ENCODE measurements around the gene GC. TPM values are rescaled to one million over a fixed set of nuclear protein-coding genes. Genes with fewer than 3 reads are reported as not detected.
"Not testable (repeated sequence)": the region's sequence is repeated elsewhere in the genome, so short reads cannot be mapped to it uniquely, and the experiment has no call there.

Gene GC
- total RNA-seq: 2,230 TPM

DNA sequence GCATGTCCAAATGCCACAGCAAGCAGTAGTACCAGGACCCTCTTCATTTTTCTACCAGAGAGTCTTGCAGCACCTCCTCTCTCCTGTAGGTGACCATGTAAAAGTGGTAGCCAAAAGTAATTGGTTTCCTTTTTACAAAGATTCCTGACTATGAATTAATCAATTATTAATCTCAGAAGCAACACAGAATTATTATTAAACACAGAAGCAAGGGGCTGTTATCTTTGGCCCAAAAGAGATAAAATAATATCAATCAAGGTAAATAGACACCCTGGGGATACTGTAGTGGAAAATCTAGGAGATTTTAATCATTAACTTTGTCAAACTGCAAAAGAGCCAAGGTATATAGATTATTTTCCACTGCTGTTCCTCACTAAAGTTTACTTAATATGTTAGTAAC lies at the start of gene GC:
GC (minus strand) TSS at position 108 of the 400 bp plus-strand sequence; CDS start at position 47, 61 bp downstream.
- no peak for DNase-seq (ENCODE audit: low spot score)

- peak; percentile 79 for DNase-seq (ENCODE audit: low spot score)
These were observed 49.5 kb upstream of the GC start for GRCh38 chr4:71833232-71833900.

DNA sequence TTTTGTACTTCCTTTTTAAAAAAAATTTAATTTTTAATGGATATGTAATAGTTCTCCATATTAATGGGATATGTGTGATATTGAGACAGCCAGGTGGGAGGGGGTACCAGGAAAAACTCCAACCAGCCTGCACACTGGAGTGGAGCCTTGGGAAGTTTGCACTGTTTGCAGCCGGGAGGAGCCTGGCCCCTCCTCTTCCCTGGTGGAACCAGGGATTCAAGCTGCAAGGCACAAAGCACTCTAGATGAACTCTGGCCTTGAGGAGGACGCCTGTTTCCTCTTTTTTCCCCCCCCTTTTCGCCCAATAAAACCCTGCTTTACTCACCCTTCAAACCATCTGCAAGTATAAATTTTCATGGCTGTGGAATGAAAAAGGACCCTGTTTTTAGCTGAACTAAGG lies 48.2 kb upstream of the GC start:
- no peak for DNase-seq (ENCODE audit: low spot score)

GRCh38 chr4:71830497-71831190 lies 46.8 kb upstream of the GC start:
- DNase-seq (ENCODE audit: low spot score): no peak

- no peak for DNase-seq (ENCODE audit: low spot score)
These were observed 44.6 kb upstream of the GC start for GRCh38 chr4:71828470-71828869.

DNA sequence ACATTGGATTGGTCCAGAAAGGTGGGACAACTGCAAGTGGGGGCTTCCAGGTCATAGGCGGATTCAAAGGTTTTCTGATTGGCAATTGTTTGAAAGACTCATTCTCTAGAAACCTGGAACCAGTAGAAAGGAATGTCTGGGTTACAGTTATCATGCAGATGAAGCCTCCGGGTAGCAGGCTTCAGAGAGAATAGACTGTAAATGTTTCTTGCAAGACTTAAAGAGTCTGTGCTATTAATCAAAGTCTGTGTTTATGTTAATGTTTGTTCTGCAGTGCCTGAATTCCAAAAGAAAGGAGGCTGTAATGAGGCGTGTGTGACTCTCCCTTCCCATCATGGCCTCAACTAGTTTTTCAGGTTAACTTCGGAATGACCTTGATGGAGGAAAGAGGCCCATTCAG lies 43.9 kb upstream of the GC start:
- no peak for DNase-seq (ENCODE audit: low spot score)

DNA sequence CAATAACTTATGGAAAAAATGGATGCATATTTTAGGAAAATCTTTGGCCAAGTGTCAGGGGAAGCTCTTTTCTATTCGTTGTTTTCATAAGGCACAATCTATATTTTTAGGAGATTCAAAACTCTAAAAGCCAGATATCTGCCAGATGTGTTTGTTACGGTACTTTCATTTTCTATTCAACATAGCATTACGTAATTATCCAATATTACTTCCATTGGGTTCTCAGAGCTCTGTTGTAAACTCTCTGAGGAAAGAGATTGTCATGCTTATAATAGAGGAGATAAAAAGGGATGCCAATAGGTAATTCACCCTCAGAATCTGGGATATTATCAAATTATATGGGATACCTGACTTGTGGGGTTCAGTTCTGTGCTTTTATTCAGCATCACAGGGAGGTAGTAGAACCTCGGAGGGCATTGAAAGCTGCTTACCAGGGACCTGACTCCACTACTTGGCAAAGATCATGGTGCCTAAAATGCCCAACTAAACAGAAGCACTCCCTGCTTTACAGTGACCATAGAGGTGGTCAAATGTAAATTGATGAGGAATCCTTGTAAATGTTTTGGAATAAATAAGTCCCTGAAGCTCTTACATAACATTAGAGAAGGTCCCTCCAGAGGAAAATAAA lies 32.9 kb upstream of the GC start:
- DNase-seq (ENCODE audit: low spot score): no peak

GRCh38 chr4:71814433-71814832 lies 30.6 kb upstream of the GC start:
- DNase-seq (ENCODE audit: low spot score): no peak

DNA sequence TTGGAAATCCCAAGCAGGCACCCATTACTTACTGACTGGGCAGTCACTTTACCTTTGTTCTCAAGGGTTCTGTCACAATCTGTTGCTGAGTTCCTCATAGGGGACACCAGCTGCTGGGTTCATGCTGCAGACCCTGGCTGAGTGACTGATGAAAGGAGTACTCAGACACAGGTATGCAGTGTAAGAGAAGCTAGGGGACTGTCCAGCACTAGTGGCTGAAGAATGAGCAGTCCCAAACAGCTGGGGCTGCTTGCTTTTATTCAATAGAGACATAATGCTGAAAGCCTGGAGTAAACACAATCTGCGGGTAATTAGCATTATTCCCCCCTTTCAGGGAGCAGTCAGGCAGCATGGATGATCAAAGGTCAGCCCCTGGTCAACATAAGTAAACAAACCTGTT lies 25.9 kb upstream of the GC start:
- not testable (repeated sequence) for DNase-seq (ENCODE audit: low spot score)

DNA sequence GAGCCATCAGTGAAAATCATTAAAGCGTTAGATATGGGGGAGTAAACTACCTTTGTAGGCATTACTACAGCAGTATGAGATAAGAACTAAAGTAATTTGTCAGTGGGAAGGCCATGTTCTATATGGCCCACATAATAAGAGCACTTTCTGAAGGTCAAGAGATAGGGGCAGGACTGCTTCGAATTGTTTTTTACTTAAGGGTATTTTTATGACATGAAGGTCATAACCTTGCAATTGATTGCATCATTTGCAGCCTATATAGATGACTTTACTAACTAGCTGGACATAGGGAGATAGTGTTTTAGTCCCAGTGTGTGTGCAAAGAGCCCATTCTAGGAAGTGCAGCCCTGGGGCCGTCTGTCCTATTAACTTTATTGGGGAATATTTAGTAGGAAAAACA lies 23.6 kb upstream of the GC start:
- no peak for DNase-seq (ENCODE audit: low spot score)

GRCh38 chr4:71805230-71805629 lies 21.4 kb upstream of the GC start:
- not testable (repeated sequence) for DNase-seq (ENCODE audit: low spot score)

DNA sequence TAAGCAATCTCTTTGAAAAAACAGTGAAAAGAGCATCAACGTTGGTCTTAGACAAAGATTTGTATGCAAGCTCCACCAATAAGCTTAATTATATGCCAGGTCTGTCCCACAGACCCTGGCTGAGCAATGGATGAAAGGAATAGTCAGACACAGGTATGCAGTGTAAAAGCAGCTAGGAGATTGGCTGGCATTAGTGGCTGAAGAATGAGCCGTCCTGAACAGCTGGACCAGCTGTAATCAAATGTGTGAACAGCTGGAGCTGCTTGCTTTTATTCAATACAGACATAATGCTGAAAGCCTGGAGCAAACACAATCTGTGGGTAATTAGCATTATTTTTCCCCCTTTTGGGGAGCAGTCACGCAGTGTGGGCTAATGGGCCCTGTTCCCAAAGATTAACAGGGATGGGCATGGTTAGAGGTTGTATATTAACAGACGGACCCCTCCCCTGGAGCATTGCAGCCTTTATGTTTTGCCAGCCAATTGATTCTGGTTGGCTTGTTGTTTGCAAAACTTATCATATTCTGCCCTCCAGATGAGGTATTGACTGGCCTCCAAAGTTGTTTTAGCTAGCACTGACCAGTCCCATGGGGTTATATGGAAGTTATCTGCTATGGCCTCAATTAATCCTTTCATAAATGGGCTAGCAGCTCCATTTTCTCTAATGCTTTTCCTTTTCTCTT lies 20.3 kb upstream of the GC start:
- not testable (repeated sequence) for DNase-seq (ENCODE audit: low spot score)

DNA sequence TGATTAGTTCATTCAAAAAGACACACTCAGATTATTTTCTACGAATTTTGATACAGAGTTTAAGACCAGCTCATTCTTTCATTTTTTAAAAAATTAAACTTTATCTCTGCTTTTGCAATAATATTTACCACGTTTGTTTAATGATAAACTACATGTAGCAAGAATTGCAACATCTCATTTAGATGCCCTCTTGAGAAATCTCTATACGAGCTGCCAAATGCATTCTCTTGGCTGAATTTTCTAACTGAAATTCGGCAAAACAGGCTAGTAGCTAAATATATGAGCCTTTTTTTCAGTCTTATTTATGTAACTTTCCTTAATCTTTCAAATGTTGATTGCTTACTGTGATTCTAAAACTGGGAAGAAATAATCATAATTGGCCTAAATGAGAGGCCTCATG lies 2.1 kb upstream of the GC start:
- DNase-seq (ENCODE audit: low spot score): no peak

DNA sequence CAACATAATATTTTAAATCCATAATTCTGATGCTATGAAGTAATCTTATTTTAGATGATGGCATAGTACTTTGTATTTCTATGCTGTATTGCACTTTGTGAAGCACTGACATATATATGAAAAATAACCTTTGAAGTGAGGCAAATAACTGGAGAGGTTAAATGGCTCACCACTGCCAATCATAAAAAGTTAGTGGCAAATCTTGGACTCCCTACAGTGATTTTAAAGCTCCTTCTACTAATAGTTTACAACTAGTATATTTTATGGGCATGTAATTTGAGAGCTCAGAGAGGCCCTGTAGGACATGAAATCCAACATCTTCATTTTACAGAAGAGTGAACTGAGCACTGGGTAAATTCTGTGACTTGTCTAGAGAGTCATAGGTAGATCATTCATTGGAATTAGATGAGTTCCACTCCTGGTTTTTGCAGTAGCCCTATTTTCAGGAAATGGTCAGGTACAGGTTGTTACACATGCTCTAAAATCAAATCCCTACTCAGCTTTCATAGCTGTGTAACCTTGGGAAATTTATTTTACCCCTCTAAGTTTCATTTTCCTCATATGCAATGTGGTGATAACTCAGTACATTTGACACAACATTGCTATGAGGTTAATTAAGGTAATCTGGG lies 804 bp upstream of the GC start:
- no peak for DNase-seq (ENCODE audit: low spot score)

- DNase-seq (ENCODE audit: low spot score): no peak
These were observed 6.0 kb downstream of the GC start for GRCh38 chr4:71777891-71778290.

DNA sequence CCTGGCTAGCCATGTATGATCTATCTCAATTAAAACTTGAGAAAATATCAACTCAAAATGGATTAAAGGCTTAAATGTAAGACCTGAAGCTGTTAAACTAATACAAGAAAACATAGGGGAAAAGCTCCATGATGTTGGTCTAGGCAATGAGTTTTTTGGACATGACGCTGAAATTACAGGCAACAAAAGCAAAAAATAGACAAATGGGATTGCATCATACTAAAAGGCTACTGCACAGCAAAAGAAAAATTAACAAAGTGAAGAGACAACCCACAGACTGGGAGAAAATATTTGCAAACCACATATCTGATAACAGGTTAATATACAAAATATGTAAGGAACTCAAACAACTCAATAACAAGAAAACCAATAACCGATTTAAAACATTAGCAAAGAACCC lies 8.4 kb downstream of the GC start:
- DNase-seq (ENCODE audit: low spot score): no peak

DNA sequence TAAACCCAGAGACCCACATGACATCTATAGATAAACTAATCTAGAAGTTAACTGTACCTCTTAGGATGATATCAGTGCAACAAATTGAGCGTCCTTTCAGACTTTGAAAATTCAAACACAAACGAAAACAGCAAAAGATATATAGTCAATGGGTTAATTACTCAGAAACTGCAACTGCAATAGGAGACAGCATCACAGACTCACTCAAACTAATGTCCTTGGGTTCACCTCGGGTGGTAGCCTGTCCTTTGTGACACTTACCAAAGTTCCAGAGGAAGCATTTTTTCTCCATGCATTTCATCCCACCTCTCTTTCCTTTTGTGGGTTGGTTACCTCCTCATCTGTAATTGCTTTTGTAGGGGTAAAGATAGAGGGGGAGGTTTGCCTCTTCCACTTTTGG lies 9.7 kb downstream of the GC start:
- no peak for DNase-seq (ENCODE audit: low spot score)

DNA sequence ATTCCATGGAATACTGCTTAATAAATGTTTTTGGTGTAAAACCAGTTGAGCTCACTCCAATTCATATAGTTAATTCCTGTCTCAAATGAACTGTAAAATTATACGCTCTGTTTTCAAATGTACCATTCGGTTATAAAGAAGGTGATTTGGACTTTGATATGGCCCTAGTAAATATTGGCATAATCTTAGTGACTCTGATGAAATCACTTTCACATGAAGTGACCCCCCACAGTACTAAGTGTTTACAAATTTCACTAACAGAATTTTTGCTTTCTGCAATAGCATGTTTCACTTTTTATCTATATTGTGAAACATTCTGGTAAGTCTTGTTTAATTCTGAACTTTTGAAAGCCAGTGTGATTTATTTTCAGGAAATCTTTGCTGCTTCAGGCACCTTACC lies 10.9 kb downstream of the GC start:
- no peak for DNase-seq (ENCODE audit: low spot score)

DNA sequence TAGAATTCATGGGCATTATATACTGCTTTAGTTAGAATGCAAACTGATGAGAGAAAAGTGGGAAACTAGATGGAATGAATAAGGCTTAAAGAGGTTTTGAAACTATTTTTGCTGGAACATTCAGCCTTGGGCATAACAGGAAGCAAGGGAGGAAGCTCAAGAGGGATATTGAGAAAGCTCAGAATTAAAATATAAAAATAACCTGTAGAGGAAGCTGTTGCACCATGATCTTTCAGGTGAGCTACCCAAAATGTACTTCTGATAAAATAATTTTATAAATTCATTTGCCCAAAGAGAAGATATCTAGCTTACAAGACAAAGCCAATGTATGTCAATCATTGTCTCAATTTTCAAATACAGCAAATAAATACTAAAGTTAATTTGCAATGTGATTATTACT lies 11.3 kb downstream of the GC start:
- DNase-seq (ENCODE audit: low spot score): no peak

- DNase-seq (ENCODE audit: low spot score): no peak
These were observed 12.3 kb downstream of the GC start for GRCh38 chr4:71771613-71772012.

GRCh38 chr4:71769434-71769833 lies 14.4 kb downstream of the GC start:
- no peak for DNase-seq (ENCODE audit: low spot score)

- DNase-seq (ENCODE audit: low spot score): no peak
These were observed 15.8 kb downstream of the GC start for GRCh38 chr4:71768123-71768522.

All from mucosa of gallbladder (tissue), 1 donor.